OCI-LY7 (cell line): ENCODE data around the gene PHF20. TPM values are rescaled to one million over a fixed set of nuclear protein-coding genes. Genes with fewer than 3 reads are reported as not detected.
"Not testable (repeated sequence)": the region's sequence is repeated elsewhere in the genome, so short reads cannot be mapped to it uniquely, and the experiment has no call there.

Source experiments
- BruUV-seq: library from RNA; stranded (reverse); fragments of 400-500 nt; replicated peaks from 2 replicates; lab custom pipeline; 2021; lab: Mats Ljungman, UMichigan
- CTCF ChIA-PET: fragments of 300-600 bp; sonication (Branson Sonifier 250); formaldehyde crosslinking; loops from one replicate; lab custom pipeline; 2022; ENCODE audit warnings: antibody characterized with exemption; ENCODE audit not compliant: unreplicated experiment; lab: Charles Lee
- POLR2A ChIA-PET: fragments of 300-600 bp; sonication (Branson Sonifier 250); formaldehyde crosslinking; loops from one replicate; lab custom pipeline; 2022; ENCODE audit warnings: antibody characterized with exemption; lab: Charles Lee
- DNase-seq: peaks from one replicate; pipeline ENCODE4 v3.0.0-alpha.2; 2015; ENCODE audit warnings: low spot score
- H2AFZ ChIP-seq: fragments of 200-600 bp; sonication (generic), shearing (Covaris generic); 2 replicates; pipeline ENCODE4 v1.6.1; 2014; ENCODE audit warnings: mild to moderate bottlenecking, antibody characterized with exemption, low read length, moderate library complexity
- H3K27ac ChIP-seq: fragments of 200-600 bp; sonication (generic); 2 replicates; pipeline ENCODE4 v1.5.1; 2014; ENCODE audit warnings: mixed run types, low read depth, mild to moderate bottlenecking, moderate library complexity, low read length, inconsistent platforms; ENCODE audit not compliant: poor library complexity, severe bottlenecking
- H3K36me3 ChIP-seq: fragments of 200-600 bp; sonication (generic); 2 replicates; pipeline ENCODE4 v1.6.1; 2014; ENCODE audit warnings: mild to moderate bottlenecking, antibody characterized with exemption, low read length, moderate library complexity, mixed read lengths; ENCODE audit not compliant: insufficient read depth
- H3K4me1 ChIP-seq: fragments of 200-600 bp; sonication (generic); 2 replicates; pipeline ENCODE4 v1.5.1; 2014; ENCODE audit warnings: mild to moderate bottlenecking, low read length; ENCODE audit not compliant: insufficient read depth, poor library complexity, severe bottlenecking
- H3K4me2 ChIP-seq: fragments of 200-600 bp; sonication (generic); 2 replicates; pipeline ENCODE4 v1.6.1; 2014; ENCODE audit warnings: mild to moderate bottlenecking, low read length
- H3K4me3 ChIP-seq: fragments of 200-600 bp; sonication (generic); 2 replicates; pipeline ENCODE4 v1.5.1; 2014; ENCODE audit warnings: mild to moderate bottlenecking, low read depth, low read length; ENCODE audit not compliant: poor library complexity, severe bottlenecking
- H3K79me2 ChIP-seq: fragments of 200-600 bp; sonication (generic); 2 replicates; pipeline ENCODE4 v1.6.1; 2016; ENCODE audit warnings: low read depth, mild to moderate bottlenecking, low read length, moderate library complexity, mixed read lengths; ENCODE audit not compliant: insufficient read depth
- H3K9me2 ChIP-seq: fragments of 200-600 bp; sonication (generic); 2 replicates; pipeline ENCODE4 v1.6.1; 2016; ENCODE audit warnings: mild to moderate bottlenecking, low read length, mixed read lengths; ENCODE audit not compliant: insufficient read depth
- H3K9me3 ChIP-seq: fragments of 200-600 bp; sonication (generic); 2 replicates; pipeline ENCODE4 v1.6.1; 2014; ENCODE audit warnings: mild to moderate bottlenecking, mixed run types, low read length, mixed read lengths
- H4K20me1 ChIP-seq: fragments of 200-600 bp; sonication (generic); 2 replicates; pipeline ENCODE4 v1.6.1; 2014; ENCODE audit warnings: mild to moderate bottlenecking, antibody characterized with exemption, low read length, moderate library complexity, mixed read lengths; ENCODE audit not compliant: insufficient read depth
- EZH2phosphoT487 ChIP-seq: fragments of 200-600 bp; sonication (generic); IDR thresholded peaks from 2 replicates; pipeline ENCODE4 v1.6.1; 2018; ENCODE audit warnings: low read depth, borderline replicate concordance, mild to moderate bottlenecking, mixed run types, antibody characterized with exemption, low read length, moderate library complexity, mixed read lengths
- intact Hi-C: fragments of 100-400 bp; cut with micrococcal nuclease; formaldehyde crosslinking; loops from one replicate; pipeline ENCODE4 v1.10.0; 2022; ENCODE audit not compliant: unreplicated experiment
- total RNA-seq, 2 experiments: library from RNA; depleted of rRNA in 1 of 2; stranded (reverse); fragments of >200 nt in 1 of 2; shearing (Covaris generic) in 1 of 2; gene quantifications; 2 replicates each; pipeline ENCODE4 v1.2.3, GENCODE V29; 2014 to 2022
- TF ChIP-seq, protein P1 (sequence below): fragments of 200-600 bp; sonication (generic); conservative IDR thresholded peaks from 2 replicates; pipeline ENCODE4 v1.5.1; 2014; ENCODE audit warnings: mild to moderate bottlenecking, antibody characterized with exemption, low read length, moderate library complexity, mixed read lengths

Gene PHF20
- total RNA-seq, 2 experiments from 2014 or later, result 37.9 to 47.8 TPM

DNA sequence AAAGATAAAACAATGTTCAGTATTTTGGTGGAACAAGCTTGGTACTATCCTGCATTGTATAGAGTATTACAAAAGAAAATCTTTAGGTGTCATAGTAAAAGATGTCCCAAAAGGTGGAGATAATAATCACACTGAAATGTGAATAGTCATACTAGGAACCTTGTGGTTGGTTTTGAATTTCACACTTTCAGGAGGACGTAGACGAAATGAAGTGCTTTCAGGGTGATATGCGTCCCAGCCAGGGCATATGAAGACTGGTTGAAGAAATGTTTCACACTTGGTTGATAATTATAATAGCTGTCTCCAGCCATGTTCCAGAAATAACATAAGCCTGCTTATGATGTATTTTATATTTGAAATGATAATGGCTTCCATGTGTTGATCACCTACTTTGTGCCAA, 122.1 kb downstream of the PHF20 start:
- H4K20me1 ChIP-seq, result no peaks in the 10 kb centered on the region
- no peaks in the 10 kb centered on the region for H3K4me1 ChIP-seq
- no peaks in the 10 kb centered on the region for H3K79me2 ChIP-seq
- ChIA-PET CTCF (no interaction called here), POLR2A (no interaction called here)
- H2AFZ ChIP-seq, result no peak overlapping the region
- DNase-seq, result no peak
- no peak overlapping the region for H3K27ac ChIP-seq
- TF ChIP-seq, protein P1, sequence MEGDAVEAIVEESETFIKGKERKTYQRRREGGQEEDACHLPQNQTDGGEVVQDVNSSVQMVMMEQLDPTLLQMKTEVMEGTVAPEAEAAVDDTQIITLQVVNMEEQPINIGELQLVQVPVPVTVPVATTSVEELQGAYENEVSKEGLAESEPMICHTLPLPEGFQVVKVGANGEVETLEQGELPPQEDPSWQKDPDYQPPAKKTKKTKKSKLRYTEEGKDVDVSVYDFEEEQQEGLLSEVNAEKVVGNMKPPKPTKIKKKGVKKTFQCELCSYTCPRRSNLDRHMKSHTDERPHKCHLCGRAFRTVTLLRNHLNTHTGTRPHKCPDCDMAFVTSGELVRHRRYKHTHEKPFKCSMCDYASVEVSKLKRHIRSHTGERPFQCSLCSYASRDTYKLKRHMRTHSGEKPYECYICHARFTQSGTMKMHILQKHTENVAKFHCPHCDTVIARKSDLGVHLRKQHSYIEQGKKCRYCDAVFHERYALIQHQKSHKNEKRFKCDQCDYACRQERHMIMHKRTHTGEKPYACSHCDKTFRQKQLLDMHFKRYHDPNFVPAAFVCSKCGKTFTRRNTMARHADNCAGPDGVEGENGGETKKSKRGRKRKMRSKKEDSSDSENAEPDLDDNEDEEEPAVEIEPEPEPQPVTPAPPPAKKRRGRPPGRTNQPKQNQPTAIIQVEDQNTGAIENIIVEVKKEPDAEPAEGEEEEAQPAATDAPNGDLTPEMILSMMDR, result no peak
- TF ChIP-seq EZH2phosphoT487, result no peak
- intact Hi-C loops, result no loop called here
- no peak overlapping the region for H3K4me2 ChIP-seq
- no peaks in the 10 kb centered on the region for H3K36me3 ChIP-seq
- H3K9me3 ChIP-seq, result no peaks in the 10 kb centered on the region
- H3K9me2 ChIP-seq, result no peaks in the 10 kb centered on the region
- no TSS peak for BruUV-seq
- H3K4me3 ChIP-seq, result no peak overlapping the region

DNA sequence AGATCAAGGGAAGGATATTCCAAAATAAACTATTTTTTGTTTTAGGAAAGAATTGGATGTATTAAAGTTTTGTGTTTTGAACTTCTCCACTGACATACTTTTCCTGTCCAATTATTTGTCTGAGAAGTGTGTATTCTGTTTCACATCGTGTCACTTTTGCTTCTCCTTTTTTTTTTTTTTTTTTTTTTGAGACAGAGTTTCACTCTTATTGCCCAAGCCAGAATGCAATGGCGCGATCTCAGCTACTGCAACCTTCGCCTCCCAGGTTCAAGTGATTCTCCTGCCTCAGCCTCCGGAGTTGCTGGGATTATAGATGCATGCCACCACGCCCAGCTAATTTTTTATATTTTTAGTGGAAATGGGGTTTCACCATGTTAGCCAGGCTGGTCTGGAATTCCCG, 123.7 kb downstream of the PHF20 start:
- BruUV-seq, intact Hi-C loops, H3K4me3 ChIP-seq, H3K27ac ChIP-seq, H3K9me3 ChIP-seq, DNase-seq, H3K4me1 ChIP-seq, H4K20me1 ChIP-seq, H3K79me2 ChIP-seq, H2AFZ ChIP-seq, H3K4me2 ChIP-seq, H3K36me3 ChIP-seq, H3K9me2 ChIP-seq: not testable (repeated sequence)
- CTCF ChIA-PET, result interaction anchor here (0.6 kb wide), 1 partner anchor 52 kb away, joined by 3 read pairs; no protein-coding TSS in a partner anchor
- POLR2A ChIA-PET, result interaction anchor here (0.6 kb wide), 1 partner anchor 72 kb away, joined by 4 read pairs; no protein-coding TSS in a partner anchor

DNA sequence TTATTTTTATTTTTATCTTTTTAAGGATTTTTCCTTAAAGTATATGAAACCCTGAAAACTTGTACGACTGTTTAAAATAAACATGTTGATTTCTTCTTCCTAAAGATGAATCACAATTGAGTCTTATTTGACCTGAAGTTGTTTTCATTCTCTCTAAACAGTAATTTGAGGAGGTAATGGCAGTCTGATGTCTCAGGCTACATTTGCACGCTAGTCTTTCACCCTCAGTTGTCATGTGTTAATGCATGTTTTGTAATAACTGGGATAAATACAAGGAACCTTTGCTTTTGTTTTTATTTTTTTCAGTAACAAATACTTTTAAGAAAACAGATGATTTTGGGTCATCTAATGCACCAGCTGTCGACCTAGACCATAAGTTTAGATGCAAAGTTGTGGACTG, 127.2 kb downstream of the PHF20 start:
- no peaks in the 10 kb centered on the region for H3K79me2 ChIP-seq

DNA sequence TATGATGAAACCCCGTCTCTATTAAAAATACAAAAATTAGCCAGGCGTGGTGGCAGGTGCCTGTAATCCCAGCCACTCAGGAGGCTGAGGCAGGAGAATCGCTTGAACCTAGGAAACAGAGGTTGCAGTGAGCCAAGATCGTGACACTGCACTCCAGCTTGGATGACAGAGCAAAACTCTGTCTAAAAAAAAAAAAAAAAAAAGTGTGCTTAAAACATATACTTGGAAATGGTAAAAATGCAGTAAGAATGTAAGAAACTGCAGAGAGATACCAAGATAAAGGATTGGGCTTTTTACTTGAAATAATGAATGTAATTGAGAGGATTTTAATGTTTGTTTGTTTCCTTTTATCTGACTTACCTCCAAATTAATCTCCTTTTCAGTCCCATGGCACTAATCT, 129.4 kb downstream of the PHF20 start:
- H3K4me1 ChIP-seq, intact Hi-C loops, H4K20me1 ChIP-seq, H3K4me2 ChIP-seq, CTCF ChIA-PET, H3K79me2 ChIP-seq, H3K4me3 ChIP-seq, H3K9me2 ChIP-seq, DNase-seq, H3K9me3 ChIP-seq, BruUV-seq, H3K27ac ChIP-seq, H2AFZ ChIP-seq: not testable (repeated sequence)
- POLR2A ChIA-PET, result interaction anchor here (0.8 kb wide), 1 partner anchor 19 kb away, joined by 3 read pairs; no protein-coding TSS in a partner anchor
- peaks cover 13% of the 10 kb centered on the region; the same call in 1 of the 2 replicates for H3K36me3 ChIP-seq

More for the DNA sequence above, 127.2 kb downstream of the PHF20 start:
- Histone ChIP-seq H3K4me1 (no peaks in the 10 kb centered on the region), H3K27ac (no peak overlapping the region), H3K36me3 (peaks cover 13% of the 10 kb centered on the region; the same call in 1 of the 2 replicates), H3K9me2 (no peaks in the 10 kb centered on the region), H3K9me3 (no peaks in the 10 kb centered on the region), H2AFZ (no peak overlapping the region), H4K20me1 (no peaks in the 10 kb centered on the region), H3K4me2 (no peak overlapping the region), H3K4me3 (no peak overlapping the region)
- no TSS peak for BruUV-seq
- DNase-seq, result no peak
- intact Hi-C loops, result no loop called here
- ChIA-PET POLR2A (interaction anchor here (0.7 kb wide), 1 partner anchor 514 kb away, joined by 3 read pairs; no protein-coding TSS in a partner anchor), CTCF (no interaction called here)
- TF ChIP-seq, protein P1, result no peak
- no peak for TF ChIP-seq EZH2phosphoT487
